H9 (cell line): Measurements from ENCODE around the gene MAPK8IP1. TPM values are rescaled to one million over a fixed set of nuclear protein-coding genes. Genes with fewer than 3 reads are reported as not detected.

ENCODE experiments used
- DNase-seq: peaks from one replicate; pipeline ENCODE4 v3.0.0-alpha.2; 2017
- H2AFZ ChIP-seq: one replicate; pipeline ENCODE4 v1.6.1; 2013; ENCODE audit warnings: mild to moderate bottlenecking, low read length, control low read depth, moderate library complexity
- H2AK5ac ChIP-seq: 2 replicates; pipeline ENCODE4 v1.6.1; 2013; ENCODE audit warnings: low read length, control low read depth, mixed read lengths; ENCODE audit not compliant: insufficient read length
- H2BK120ac ChIP-seq: one replicate; pipeline ENCODE4 v1.6.1; 2013; ENCODE audit warnings: low read depth, mild to moderate bottlenecking, low read length, control low read depth, inconsistent platforms; ENCODE audit not compliant: poor library complexity, severe bottlenecking
- H2BK12ac ChIP-seq: 2 replicates; pipeline ENCODE4 v1.6.1; 2013; ENCODE audit warnings: low read length, control low read depth, mixed read lengths, low read depth; ENCODE audit not compliant: insufficient read length
- H2BK15ac ChIP-seq: 2 replicates; pipeline ENCODE4 v1.6.1; 2013; ENCODE audit warnings: low read depth, low read length, control low read depth
- H2BK20ac ChIP-seq: one replicate; pipeline ENCODE4 v1.6.1; 2013; ENCODE audit warnings: low read depth, mild to moderate bottlenecking, low read length, control low read depth, inconsistent platforms; ENCODE audit not compliant: poor library complexity, severe bottlenecking
- H2BK5ac ChIP-seq: 2 replicates; pipeline ENCODE4 v1.6.1; 2013; ENCODE audit warnings: low read length, control low read depth, mixed read lengths; ENCODE audit not compliant: insufficient read length
- H3K14ac ChIP-seq: 2 replicates; pipeline ENCODE4 v1.6.1; 2013; ENCODE audit warnings: low read length, control low read depth; ENCODE audit not compliant: insufficient read depth
- H3K18ac ChIP-seq: 2 replicates; pipeline ENCODE4 v1.6.1; 2013; ENCODE audit warnings: low read depth, mild to moderate bottlenecking, mixed read lengths, low read length, control low read depth; ENCODE audit not compliant: insufficient read length
- H3K23ac ChIP-seq: 2 replicates; pipeline ENCODE4 v1.6.1; 2013; ENCODE audit warnings: low read length, control low read depth, mixed read lengths, low read depth; ENCODE audit not compliant: insufficient read length
- H3K23me2 ChIP-seq: 2 replicates; pipeline ENCODE4 v1.6.1; 2013; ENCODE audit warnings: low read depth, mild to moderate bottlenecking, mixed read lengths, low read length, control low read depth; ENCODE audit not compliant: insufficient read length, poor library complexity, severe bottlenecking
- H3K27ac ChIP-seq: 2 replicates; pipeline ENCODE4 v1.5.1; 2013; ENCODE audit warnings: low read length, control low read depth, mixed read lengths, low read depth; ENCODE audit not compliant: insufficient read length
- H3K27me3 ChIP-seq: 2 replicates; pipeline ENCODE4 v1.6.1; 2013; ENCODE audit warnings: low read length, control low read depth, inconsistent platforms; ENCODE audit not compliant: insufficient read depth
- H3K4ac ChIP-seq: 2 replicates; pipeline ENCODE4 v1.6.1; 2013; ENCODE audit warnings: low read depth, mild to moderate bottlenecking, control low read depth, inconsistent platforms, low read length, moderate library complexity
- H3K4me1 ChIP-seq: 2 replicates; pipeline ENCODE4 v1.6.1; 2013; ENCODE audit warnings: low read length, control low read depth, inconsistent platforms; ENCODE audit not compliant: insufficient read depth
- H3K4me2 ChIP-seq: 2 replicates; pipeline ENCODE4 v1.6.1; 2013; ENCODE audit warnings: low read length, control low read depth, mixed read lengths; ENCODE audit not compliant: insufficient read length, insufficient read depth
- H3K56ac ChIP-seq: 2 replicates; pipeline ENCODE4 v1.6.1; 2013; ENCODE audit warnings: low read depth, mild to moderate bottlenecking, mixed read lengths, low read length, control low read depth; ENCODE audit not compliant: insufficient read length
- H3K79me1 ChIP-seq: 2 replicates; pipeline ENCODE4 v1.6.1; 2013; ENCODE audit warnings: low read depth, mild to moderate bottlenecking, moderate library complexity, low read length, control low read depth, inconsistent platforms; ENCODE audit not compliant: insufficient read depth, poor library complexity, severe bottlenecking
- H3K79me2 ChIP-seq: 2 replicates; pipeline ENCODE4 v1.6.1; 2013; ENCODE audit warnings: low read length, control low read depth, inconsistent platforms; ENCODE audit not compliant: insufficient read depth
- H3K9ac ChIP-seq: 2 replicates; pipeline ENCODE4 v1.6.1; 2013; ENCODE audit warnings: low read length, control low read depth, mixed read lengths; ENCODE audit not compliant: insufficient read length; ENCODE audit errors: extremely low read depth
- H3K9me3 ChIP-seq: one replicate; pipeline ENCODE4 v1.6.1; 2013; ENCODE audit warnings: low read depth, low read length, inconsistent platforms; ENCODE audit not compliant: control insufficient read depth
- H3T11ph ChIP-seq: one replicate; pipeline ENCODE4 v1.6.1; 2013; ENCODE audit warnings: mild to moderate bottlenecking, low read length, control low read depth, inconsistent platforms
- H4K20me1 ChIP-seq: one replicate; pipeline ENCODE4 v1.6.1; 2013; ENCODE audit not compliant: control insufficient read depth, insufficient read length, insufficient read depth
- H4K5ac ChIP-seq: 2 replicates; pipeline ENCODE4 v1.6.1; 2013; ENCODE audit warnings: low read depth, mild to moderate bottlenecking, mixed read lengths, low read length, control low read depth; ENCODE audit not compliant: insufficient read length
- H4K8ac ChIP-seq: replicated peaks from 2 replicates; pipeline ENCODE4 v1.6.1; 2013; ENCODE audit warnings: low read length, control low read depth, mixed read lengths, low read depth; ENCODE audit not compliant: insufficient read length
- H4K91ac ChIP-seq: 2 replicates; pipeline ENCODE4 v1.6.1; 2013; ENCODE audit warnings: low read depth, mild to moderate bottlenecking, moderate library complexity, mixed read lengths, low read length, control low read depth; ENCODE audit not compliant: insufficient read length
- H3K27ac Mint-ChIP-seq, 3 experiments: 2 replicates in 2 of 3; 3 replicates in 1 of 3; pipeline ENCODE4 v1.8.0; 2020 to 2021; ENCODE audit warnings: mixed read lengths in 3 of 3, mild to moderate bottlenecking in 1 of 3, moderate library complexity in 1 of 3
- H3K27me3 Mint-ChIP-seq: 2 replicates; pipeline ENCODE4 v1.8.0; 2021; ENCODE audit warnings: low read depth, mild to moderate bottlenecking, moderate library complexity, mixed read lengths
- H3K36me3 Mint-ChIP-seq, 3 experiments: 2 replicates in 2 of 3; 3 replicates in 1 of 3; pipeline ENCODE4 v1.8.0; 2020 to 2021; ENCODE audit warnings: low read depth in 3 of 3, mixed read lengths in 3 of 3; ENCODE audit not compliant: insufficient read depth in 1 of 3
- H3K4me1 Mint-ChIP-seq, 2 experiments: 2 replicates each; pipeline ENCODE4 v1.8.0; 2020; ENCODE audit warnings: mixed read lengths in 2 of 2
- H3K4me3 Mint-ChIP-seq, 2 experiments: 2 replicates in 1 of 2; 3 replicates in 1 of 2; pipeline ENCODE4 v1.8.0; 2020 to 2021; ENCODE audit warnings: mild to moderate bottlenecking in 2 of 2, mixed read lengths in 2 of 2, moderate library complexity in 1 of 2
- H3K9me3 Mint-ChIP-seq, 2 experiments: 2 replicates in 1 of 2; 3 replicates in 1 of 2; pipeline ENCODE4 v1.8.0; 2020; ENCODE audit warnings: mild to moderate bottlenecking in 2 of 2, mixed read lengths in 2 of 2, moderate library complexity in 1 of 2
- WGBS: extraction: QIAGEN DNeasy Blood & Tissue Kit; methylation state at CpG from one replicate; pipeline ENCODE4 v1.1.7; 2013; ENCODE audit warnings: missing lambda C conversion rate, low lambda C conversion rate, mixed read lengths; ENCODE audit not compliant: insufficient read length; ENCODE audit errors: extremely low coverage; 5-methylcytosine and 5-hydroxymethylcytosine counted together
- total RNA-seq: library from RNA; stranded (reverse); gene quantifications from 2 replicates; pipeline ENCODE4 v1.2.1, GENCODE V29; 2021
- TF ChIP-seq, protein P1 (sequence below): fragments of 200-600 bp; sonication (generic); conservative IDR thresholded peaks from 3 replicates; pipeline ENCODE4 v1.8.0; 2021; ENCODE audit warnings: antibody characterized with exemption, mild to moderate bottlenecking

The MAPK8IP1 gene
- total RNA-seq, 1 experiment from 2014 or later: 30.2 TPM

DNA sequence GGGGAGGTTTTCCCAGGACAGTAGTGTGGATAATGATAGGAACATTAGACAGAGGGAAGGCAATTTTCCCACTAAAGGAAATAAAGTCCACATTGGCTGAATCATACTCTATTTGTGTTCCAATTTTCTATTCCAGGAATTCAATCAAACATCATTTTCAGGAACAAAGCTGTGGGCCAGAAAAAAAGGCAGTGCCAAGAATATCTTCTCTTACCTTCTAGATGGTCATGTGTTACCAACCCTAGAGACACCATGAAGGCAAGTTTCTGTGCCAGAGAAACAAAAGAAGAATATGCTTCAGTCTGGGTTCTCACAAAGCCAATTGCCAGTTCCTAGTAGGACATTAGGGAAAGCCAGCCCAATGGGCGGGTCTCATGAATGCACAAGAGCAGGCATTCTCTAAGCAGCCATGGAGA lies 64.5 kb downstream of the MAPK8IP1 start:
- Histone ChIP-seq H3T11ph (no peak overlapping the region), H3K18ac (no peak overlapping the region), H4K91ac (no peak overlapping the region), H3K56ac (no peak overlapping the region), H2BK120ac (no peak overlapping the region), H4K8ac (no peak overlapping the region), H3K27ac (no peak overlapping the region), H3K79me1 (no peaks in the 10 kb centered on the region), H4K5ac (no peak overlapping the region), H2AFZ (no peak overlapping the region), H3K79me2 (no peaks in the 10 kb centered on the region), H3K14ac (no peak overlapping the region), H2BK20ac (no peak overlapping the region), H3K4me1 (no peaks in the 10 kb centered on the region), H3K4me2 (no peak overlapping the region), H4K20me1 (no peaks in the 10 kb centered on the region), H3K23me2 (no peaks in the 10 kb centered on the region), H3K23ac (no peak overlapping the region), H2BK5ac (no peak overlapping the region), H3K9me3 (no peaks in the 10 kb centered on the region), H2AK5ac (no peak overlapping the region), H3K4ac (no peak overlapping the region), H2BK12ac (no peak overlapping the region), H3K9ac (no peak overlapping the region), H3K27me3 (no peaks in the 10 kb centered on the region), H2BK15ac (no peak overlapping the region)
- DNase-seq: no peak
- Mint-ChIP-seq H3K4me1 (no peaks in the 10 kb centered on the region), H3K4me3 (no peak overlapping the region), H3K36me3 (peaks cover 9 to 56% (median 33%) of the 10 kb centered on the region in 3 experiments; a peak in 5 of 7 replicates), H3K27me3 (no peaks in the 10 kb centered on the region), H3K27ac (no peak overlapping the region), H3K9me3 (no peaks in the 10 kb centered on the region)
- TF ChIP-seq, protein P1, sequence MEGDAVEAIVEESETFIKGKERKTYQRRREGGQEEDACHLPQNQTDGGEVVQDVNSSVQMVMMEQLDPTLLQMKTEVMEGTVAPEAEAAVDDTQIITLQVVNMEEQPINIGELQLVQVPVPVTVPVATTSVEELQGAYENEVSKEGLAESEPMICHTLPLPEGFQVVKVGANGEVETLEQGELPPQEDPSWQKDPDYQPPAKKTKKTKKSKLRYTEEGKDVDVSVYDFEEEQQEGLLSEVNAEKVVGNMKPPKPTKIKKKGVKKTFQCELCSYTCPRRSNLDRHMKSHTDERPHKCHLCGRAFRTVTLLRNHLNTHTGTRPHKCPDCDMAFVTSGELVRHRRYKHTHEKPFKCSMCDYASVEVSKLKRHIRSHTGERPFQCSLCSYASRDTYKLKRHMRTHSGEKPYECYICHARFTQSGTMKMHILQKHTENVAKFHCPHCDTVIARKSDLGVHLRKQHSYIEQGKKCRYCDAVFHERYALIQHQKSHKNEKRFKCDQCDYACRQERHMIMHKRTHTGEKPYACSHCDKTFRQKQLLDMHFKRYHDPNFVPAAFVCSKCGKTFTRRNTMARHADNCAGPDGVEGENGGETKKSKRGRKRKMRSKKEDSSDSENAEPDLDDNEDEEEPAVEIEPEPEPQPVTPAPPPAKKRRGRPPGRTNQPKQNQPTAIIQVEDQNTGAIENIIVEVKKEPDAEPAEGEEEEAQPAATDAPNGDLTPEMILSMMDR: no peak
- WGBS: no CpG with 5 or more reads among the region's 1 CpG

Other genes with a start within 250 kb of the MAPK8IP1 start
- 0.39 and 0.57 TPM in 2 replicates for gene CHST1, start 220.0 kb upstream of the MAPK8IP1 start, total RNA-seq
- 8.9 and 10.4 TPM in 2 replicates for gene SLC35C1, start 80.5 kb upstream of the MAPK8IP1 start, total RNA-seq
- gene CRY2, start 38.2 kb upstream of the MAPK8IP1 start, total RNA-seq: 14.4 and 14.5 TPM in 2 replicates
- 2.1 and 2.2 TPM in 2 replicates for gene FREY1, start 21.6 kb downstream of the MAPK8IP1 start, total RNA-seq
- 28.6 and 30.8 TPM in 2 replicates for gene PEX16, start 32.2 kb downstream of the MAPK8IP1 start, total RNA-seq
- gene LARGE2, start 37.0 kb downstream of the MAPK8IP1 start, total RNA-seq: 95.6 and 108 TPM in 2 replicates
- gene PHF21A, start 235.8 kb downstream of the MAPK8IP1 start, total RNA-seq: 28.6 and 33.8 TPM in 2 replicates